Ovary (tissue), 3 donors: ENCODE measurements around the gene STPG3.

Source experiments
- CTCF ChIP-seq, 3 donors: fragments of 450-650 bp in 2 of 3; fragments of 200-600 bp in 1 of 3; IDR thresholded peaks; one replicate each; pipeline versions ENCODE4 v1.5.1 to v1.8.0; 2016 to 2022; ENCODE audit warnings: antibody characterized with exemption in 3 of 3, mild to moderate bottlenecking in 1 of 3
- EP300 ChIP-seq: sonication (generic); formaldehyde crosslinking; IDR thresholded peaks from one replicate; pipeline ENCODE4 v1.6.1; 2017; ENCODE audit warnings: antibody characterized with exemption
- POLR2A ChIP-seq: fragments of 450-650 bp; IDR thresholded peaks from one replicate; pipeline ENCODE4 v1.6.1; 2017; ENCODE audit warnings: antibody characterized with exemption, mild to moderate bottlenecking, moderate library complexity
- donor health status: DM: no; HTN: no; CAD: no.

- TF ChIP-seq CTCF (IDR thresholded peaks at IDR 0.05) (no peak), EP300 (no peak), POLR2A (no peak)
These were observed 25.3 kb upstream of the STPG3 start for GRCh38 chr9:137225699-137226331.
